ENCODE data around the gene FBXL7. TPM values are rescaled to one million over a fixed set of nuclear protein-coding genes. Genes with fewer than 3 reads are reported as not detected.

The FBXL7 gene
- polyA plus RNA-seq, 3 donors = not detected

DNA sequence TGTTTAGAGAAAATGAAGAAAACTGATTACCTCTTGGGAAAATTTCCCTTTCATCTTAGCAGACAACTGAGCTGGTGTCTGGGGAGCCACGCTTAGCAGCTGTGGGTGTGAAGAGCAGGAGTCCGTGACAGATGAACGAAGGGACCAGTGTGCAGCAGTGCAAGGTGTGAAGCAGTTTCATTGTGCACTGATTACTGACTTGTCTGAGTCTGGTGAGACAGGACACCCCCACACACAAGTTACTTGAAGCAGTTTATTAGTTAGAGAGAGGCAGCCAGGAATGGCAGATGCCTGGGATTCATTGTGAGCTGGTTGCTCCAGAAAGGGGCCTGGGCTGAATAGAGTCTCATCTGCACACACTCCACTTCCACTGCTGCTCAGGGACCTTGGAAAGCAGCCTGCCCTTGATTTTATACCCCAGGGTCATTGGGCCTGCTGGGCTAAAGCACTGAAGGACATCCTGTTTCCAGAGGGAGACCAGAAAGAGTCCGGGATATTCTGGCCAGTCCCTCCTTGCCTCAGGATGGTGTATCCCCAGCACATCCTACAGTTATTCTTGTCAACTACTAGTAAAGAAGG lies 47.4 kb downstream of the FBXL7 start:
- H3K9ac ChIP-seq (ENCODE audit: insufficient read depth, low read length, poor library complexity, severe bottlenecking) = no peak overlapping the region
- no peaks in the 10 kb centered on the region for H3K36me3 ChIP-seq (replicated peaks in 1 of 2; ENCODE audit: control insufficient read depth in 1 of 2, insufficient read depth in 2 of 2, low read length in 2 of 2)
- H2AFZ ChIP-seq (ENCODE audit: insufficient read depth, low read depth, low read length, poor library complexity, severe bottlenecking) = no peak overlapping the region
- DNase-seq = no peak
- Mint-ChIP-seq H3K9me3 (peaks cover 0 to 8% (median 2%) of the 10 kb centered on the region in 7 donors), H3K36me3 (no peaks in the 10 kb centered on the region), H3K27ac (no peak overlapping the region), H3K4me1 (no peaks in the 10 kb centered on the region), H3K4me3 (no peak overlapping the region), H3K27me3 (ENCODE audit: low read depth in 3 of 3) (no peaks in the 10 kb centered on the region)
- peaks cover 2 to 7% of the 10 kb centered on the region in 2 donors for H3K9me3 ChIP-seq (replicated peaks in 1 of 2; ENCODE audit: control insufficient read depth in 1 of 2, insufficient read depth in 1 of 2, low read length in 2 of 2)
- no peaks in the 10 kb centered on the region for H3K79me2 ChIP-seq (ENCODE audit: insufficient read depth, low read length)
- H3K4me3 ChIP-seq (replicated peaks in 1 of 3; ENCODE audit: low read depth in 2 of 3, low read length in 3 of 3) = no peak overlapping the region
- intact Hi-C loops (cut with micrococcal nuclease) = no loop called here
- H3K4me2 ChIP-seq (replicated peaks; ENCODE audit: extremely low read depth, low read length, poor library complexity, severe bottlenecking) = no peak overlapping the region
- H3K27ac ChIP-seq (ENCODE audit: low read depth in 1 of 2, low read length in 2 of 2) = no peak overlapping the region
- H3K4me1 ChIP-seq (ENCODE audit: control insufficient read depth in 1 of 2, insufficient read depth in 2 of 2, low read length in 2 of 2) = no peaks in the 10 kb centered on the region
- no peaks in the 10 kb centered on the region for H3K27me3 ChIP-seq (ENCODE audit: control insufficient read depth in 2 of 2, insufficient read depth in 2 of 2, low read length in 2 of 2)
- no peak for TF ChIP-seq CTCF (IDR thresholded peaks at IDR 0.05)
- no CpG with 5 or more reads among the region's 4 CpGs for WGBS (ENCODE audit: insufficient coverage)
- H4K20me1 ChIP-seq (ENCODE audit: insufficient read depth, low read length) = no peaks in the 10 kb centered on the region

DNA sequence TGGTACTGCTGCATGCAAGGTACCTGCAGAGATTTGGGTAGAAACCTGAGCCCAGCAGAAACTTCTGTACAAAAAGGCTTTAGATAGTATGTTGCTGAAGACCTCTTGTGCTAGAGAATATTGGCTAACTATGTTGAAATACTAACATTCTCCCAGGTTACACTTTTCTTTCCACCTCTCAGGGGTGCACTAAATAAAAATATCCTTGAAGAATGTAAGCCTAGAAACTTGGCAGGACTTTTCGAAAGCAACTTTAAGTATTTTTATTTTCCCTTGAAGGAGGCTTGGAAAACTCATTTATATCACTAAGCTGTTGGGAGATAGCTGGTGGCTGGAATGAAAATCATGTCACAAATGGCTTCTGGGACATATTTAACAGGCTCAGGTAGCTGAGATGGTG lies 50.0 kb downstream of the FBXL7 start:
- no peaks in the 10 kb centered on the region for H3K4me1 Mint-ChIP-seq
- no peaks in the 10 kb centered on the region for H3K27me3 Mint-ChIP-seq (ENCODE audit: low read depth in 3 of 3)
- Histone ChIP-seq H3K27ac (ENCODE audit: low read depth in 1 of 2, low read length in 2 of 2) (no peak overlapping the region), H2AFZ (ENCODE audit: insufficient read depth, low read depth, low read length, poor library complexity, severe bottlenecking) (no peak overlapping the region), H3K79me2 (ENCODE audit: insufficient read depth, low read length) (no peaks in the 10 kb centered on the region), H3K9me3 (replicated peaks in 1 of 2; ENCODE audit: control insufficient read depth in 1 of 2, insufficient read depth in 1 of 2, low read length in 2 of 2) (peaks cover 5 to 12% of the 10 kb centered on the region in 2 donors), H3K4me3 (replicated peaks in 1 of 3; ENCODE audit: low read depth in 2 of 3, low read length in 3 of 3) (no peak overlapping the region), H3K9ac (ENCODE audit: insufficient read depth, low read length, poor library complexity, severe bottlenecking) (no peak overlapping the region), H4K20me1 (ENCODE audit: insufficient read depth, low read length) (no peaks in the 10 kb centered on the region), H3K4me1 (ENCODE audit: control insufficient read depth in 1 of 2, insufficient read depth in 2 of 2, low read length in 2 of 2) (no peaks in the 10 kb centered on the region), H3K4me2 (replicated peaks; ENCODE audit: extremely low read depth, low read length, poor library complexity, severe bottlenecking) (no peak overlapping the region), H3K36me3 (replicated peaks in 1 of 2; ENCODE audit: control insufficient read depth in 1 of 2, insufficient read depth in 2 of 2, low read length in 2 of 2) (no peaks in the 10 kb centered on the region), H3K27me3 (ENCODE audit: control insufficient read depth in 2 of 2, insufficient read depth in 2 of 2, low read length in 2 of 2) (no peaks in the 10 kb centered on the region)
- DNase-seq = no peak
- H3K36me3 Mint-ChIP-seq = no peaks in the 10 kb centered on the region
- H3K9me3 Mint-ChIP-seq = peaks cover 0 to 13% (median 2%) of the 10 kb centered on the region in 7 donors
- no CpG with 5 or more reads among the region's 1 CpG for WGBS (ENCODE audit: insufficient coverage)
- no peak overlapping the region for H3K27ac Mint-ChIP-seq
- no peak overlapping the region for H3K4me3 Mint-ChIP-seq
- TF ChIP-seq CTCF (IDR thresholded peaks at IDR 0.05) = no peak
- intact Hi-C loops (cut with micrococcal nuclease) = no loop called here

All from CD14-positive monocyte (primary cell).